Measurements from ENCODE around the gene VPS18. TPM values are rescaled to one million over a fixed set of nuclear protein-coding genes. Genes with fewer than 3 reads are reported as not detected.

The VPS18 gene
- total RNA-seq, 1 donor from 2014 or later, result 37.6 TPM

DNA sequence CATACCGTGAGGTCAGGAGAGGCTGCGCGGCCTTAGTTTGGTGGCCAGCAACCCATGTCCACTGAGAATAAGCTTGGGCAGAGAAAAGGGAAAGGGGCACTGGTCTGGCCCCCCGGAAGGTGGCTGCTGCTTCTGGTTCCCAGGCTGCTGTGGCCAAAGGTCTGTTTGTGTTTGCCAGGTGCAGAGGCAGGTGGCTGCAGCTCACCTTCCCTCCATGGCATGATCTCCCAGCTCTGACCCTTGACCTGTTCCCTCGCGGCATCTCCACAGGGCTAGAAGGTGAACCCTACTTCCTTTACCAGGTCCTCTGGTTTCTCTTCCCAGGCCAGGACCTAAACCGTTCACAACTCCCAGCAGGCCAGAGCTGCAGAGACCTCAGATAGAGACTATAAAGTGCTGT is 13.8 kb downstream of the VPS18 start:
- no peak for TF ChIP-seq CTCF (IDR thresholded peaks at IDR 0.05; ENCODE audit: insufficient read depth, low read depth, low read length)

GRCh38 chr15:40909662-40910630 is 15.7 kb downstream of the VPS18 start:
- no peaks in the 10 kb centered on the region for H3K4me1 Mint-ChIP-seq (ENCODE audit: low read depth, unreplicated experiment)
- Histone ChIP-seq H3K4me3 (ENCODE audit: insufficient read depth, low read depth, low read length) (no peak overlapping the region), H3K9ac (ENCODE audit: low read length) (no peak overlapping the region), H3K9me3 (ENCODE audit: insufficient read depth, low read depth, low read length) (no peaks in the 10 kb centered on the region), H3K27ac (ENCODE audit: low read depth, low read length) (no peak overlapping the region), H2AFZ (ENCODE audit: low read depth, low read length) (no peak overlapping the region), H3K4me2 (ENCODE audit: low read length) (no peak overlapping the region), H4K20me1 (ENCODE audit: insufficient read depth, low read length) (peaks cover 9% of the 10 kb centered on the region), H3K36me3 (ENCODE audit: insufficient read depth, low read length) (peaks cover under 1% of the 10 kb centered on the region), H3K4me1 (ENCODE audit: insufficient read depth, low read length) (peaks cover 21% of the 10 kb centered on the region), H3K79me2 (ENCODE audit: insufficient read depth, low read length) (peaks cover under 1% of the 10 kb centered on the region), H3K27me3 (ENCODE audit: insufficient read depth, low read length) (no peaks in the 10 kb centered on the region)
- TF ChIP-seq EZH2 (IDR thresholded peaks at IDR 0.05; ENCODE audit: insufficient read depth, low read length), result no peak
- TF ChIP-seq CTCF (IDR thresholded peaks at IDR 0.05; ENCODE audit: insufficient read depth, low read depth, low read length), result no peak
- H3K36me3 Mint-ChIP-seq (ENCODE audit: low read depth, unreplicated experiment), result peaks cover 6% of the 10 kb centered on the region
- peaks cover 8% of the 10 kb centered on the region for H3K27me3 Mint-ChIP-seq (ENCODE audit: low read depth, unreplicated experiment)
- FAIRE-seq (no peak), DNase-seq (ENCODE audit: low read depth) (no peak)
- H3K27ac Mint-ChIP-seq (ENCODE audit: unreplicated experiment), result no peak overlapping the region
- no peak overlapping the region for H3K4me3 Mint-ChIP-seq (ENCODE audit: unreplicated experiment)
- H3K9me3 Mint-ChIP-seq (ENCODE audit: unreplicated experiment), result no peaks in the 10 kb centered on the region

More for the DNA sequence above, 13.8 kb downstream of the VPS18 start:
- H3K4me1 Mint-ChIP-seq (ENCODE audit: low read depth, unreplicated experiment), result no peaks in the 10 kb centered on the region
- no peak overlapping the region for H3K27ac Mint-ChIP-seq (ENCODE audit: unreplicated experiment)
- Histone ChIP-seq H3K27ac (ENCODE audit: low read depth, low read length) (no peak overlapping the region), H4K20me1 (ENCODE audit: insufficient read depth, low read length) (peaks cover 23% of the 10 kb centered on the region), H3K9me3 (ENCODE audit: insufficient read depth, low read depth, low read length) (no peaks in the 10 kb centered on the region), H2AFZ (ENCODE audit: low read depth, low read length) (no peak overlapping the region), H3K79me2 (ENCODE audit: insufficient read depth, low read length) (peaks cover 5% of the 10 kb centered on the region), H3K4me2 (ENCODE audit: low read length) (no peak overlapping the region), H3K4me3 (ENCODE audit: insufficient read depth, low read depth, low read length) (no peak overlapping the region), H3K4me1 (ENCODE audit: insufficient read depth, low read length) (peaks cover 21% of the 10 kb centered on the region), H3K27me3 (ENCODE audit: insufficient read depth, low read length) (no peaks in the 10 kb centered on the region), H3K36me3 (ENCODE audit: insufficient read depth, low read length) (peaks cover 8% of the 10 kb centered on the region), H3K9ac (ENCODE audit: low read length) (no peak overlapping the region)
- peaks cover 14% of the 10 kb centered on the region for H3K36me3 Mint-ChIP-seq (ENCODE audit: low read depth, unreplicated experiment)
- H3K4me3 Mint-ChIP-seq (ENCODE audit: unreplicated experiment), result no peak overlapping the region
- FAIRE-seq (no peak), DNase-seq (ENCODE audit: low read depth) (no peak)
- peaks cover 4% of the 10 kb centered on the region for H3K27me3 Mint-ChIP-seq (ENCODE audit: low read depth, unreplicated experiment)
- no peaks in the 10 kb centered on the region for H3K9me3 Mint-ChIP-seq (ENCODE audit: unreplicated experiment)

DNA sequence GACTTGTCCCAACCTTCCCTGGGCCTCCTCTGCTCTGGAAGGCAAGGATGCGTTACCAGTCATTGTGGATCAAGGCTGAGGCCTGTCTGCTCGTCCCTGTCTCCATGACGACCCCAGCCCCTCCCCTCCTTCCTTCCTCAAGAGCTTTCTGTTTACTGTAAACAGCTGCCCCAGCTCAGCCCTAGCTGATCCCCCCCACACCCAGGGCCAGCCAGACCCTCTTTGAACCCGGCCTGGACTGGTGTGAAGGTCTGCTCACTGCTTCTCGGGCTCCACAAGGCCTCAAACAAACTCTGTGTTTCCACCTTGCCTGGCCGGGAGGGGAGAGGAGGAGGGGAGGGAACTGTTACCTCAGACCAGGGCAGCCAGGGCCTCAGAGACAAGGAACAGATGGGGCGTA is 16.9 kb downstream of the VPS18 start:
- Mint-ChIP-seq H3K9me3 (ENCODE audit: unreplicated experiment) (no peaks in the 10 kb centered on the region), H3K4me3 (ENCODE audit: unreplicated experiment) (no peak overlapping the region), H3K36me3 (ENCODE audit: low read depth, unreplicated experiment) (peaks cover 8% of the 10 kb centered on the region), H3K27ac (ENCODE audit: unreplicated experiment) (no peak overlapping the region), H3K4me1 (ENCODE audit: low read depth, unreplicated experiment) (no peaks in the 10 kb centered on the region), H3K27me3 (ENCODE audit: low read depth, unreplicated experiment) (peaks cover 10% of the 10 kb centered on the region)
- H2AFZ ChIP-seq (ENCODE audit: low read depth, low read length), result no peak overlapping the region
- FAIRE-seq (no peak), DNase-seq (ENCODE audit: low read depth) (no peak)
- H3K4me3 ChIP-seq (ENCODE audit: insufficient read depth, low read depth, low read length), result no peak overlapping the region
- peaks cover 14% of the 10 kb centered on the region for H3K4me1 ChIP-seq (ENCODE audit: insufficient read depth, low read length)
- H4K20me1 ChIP-seq (ENCODE audit: insufficient read depth, low read length), result no peaks in the 10 kb centered on the region
- no peak overlapping the region for H3K4me2 ChIP-seq (ENCODE audit: low read length)
- H3K27ac ChIP-seq (ENCODE audit: low read depth, low read length), result no peak overlapping the region
- no peaks in the 10 kb centered on the region for H3K27me3 ChIP-seq (ENCODE audit: insufficient read depth, low read length)
- H3K9ac ChIP-seq (ENCODE audit: low read length), result no peak overlapping the region
- H3K9me3 ChIP-seq (ENCODE audit: insufficient read depth, low read depth, low read length), result no peaks in the 10 kb centered on the region
- no peaks in the 10 kb centered on the region for H3K79me2 ChIP-seq (ENCODE audit: insufficient read depth, low read length)
- no peak for TF ChIP-seq EZH2 (IDR thresholded peaks at IDR 0.05; ENCODE audit: insufficient read depth, low read length)
- TF ChIP-seq CTCF (IDR thresholded peaks at IDR 0.05; ENCODE audit: insufficient read depth, low read depth, low read length), result no peak
- H3K36me3 ChIP-seq (ENCODE audit: insufficient read depth, low read length), result no peaks in the 10 kb centered on the region

Measured in astrocyte (in vitro differentiated cells and primary cell).